GM21619 (cell line): ENCODE measurements around the gene KNOP1.
"Not testable (repeated sequence)": the region's sequence is repeated elsewhere in the genome, so short reads cannot be mapped to it uniquely, and the experiment has no call there.

Experiments
- ATAC-seq: cut with Tn5 transposase; IDR thresholded peaks from one replicate; pipeline ENCODE4 v1.9.1; 2021; ENCODE audit not compliant: unreplicated experiment

KNOP1 gene

GRCh38 chr16:19743816-19744159 is 25.8 kb upstream of the KNOP1 start:
- ATAC-seq = no peak

- ATAC-seq = no peak
Observed at GRCh38 chr16:19741354-19741753, 23.3 kb upstream of the KNOP1 start.

- no peak for ATAC-seq
Observed at GRCh38 chr16:19737306-19738038, 19.4 kb upstream of the KNOP1 start.

- no peak for ATAC-seq
Observed at GRCh38 chr16:19735074-19735867, 17.2 kb upstream of the KNOP1 start.

GRCh38 chr16:19733551-19733950 is 15.5 kb upstream of the KNOP1 start:
- no peak for ATAC-seq

- no peak for ATAC-seq
Observed at GRCh38 chr16:19728636-19728965, 10.6 kb upstream of the KNOP1 start.

- ATAC-seq = no peak
Observed at GRCh38 chr16:19722981-19723380, 5.0 kb upstream of the KNOP1 start.

GRCh38 chr16:19722269-19722952 is 4.4 kb upstream of the KNOP1 start:
- no peak for ATAC-seq

GRCh38 chr16:19718624-19718965 is 568 bp upstream of the KNOP1 start:
- ATAC-seq = no peak

DNA sequence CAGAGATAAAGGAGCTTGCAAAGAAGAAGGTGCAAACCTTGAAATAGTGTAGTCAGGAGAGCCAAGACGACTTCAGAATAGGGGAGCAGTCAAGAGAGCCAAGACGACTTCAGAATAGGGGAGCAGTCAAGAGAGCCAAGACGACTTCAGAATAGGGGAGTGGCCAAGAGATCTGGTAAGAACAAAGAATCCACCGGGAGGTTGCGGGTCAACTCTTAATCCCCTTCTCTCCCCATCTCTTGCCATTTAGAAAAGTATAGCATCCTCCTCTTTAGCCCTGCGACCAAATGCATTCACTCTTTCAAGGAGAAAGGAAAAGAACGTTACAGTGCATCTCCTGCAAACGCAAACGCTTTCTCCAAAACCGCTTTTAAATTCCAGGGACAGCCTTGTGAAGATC is 713 bp downstream of the KNOP1 start:
- no peak for ATAC-seq

DNA sequence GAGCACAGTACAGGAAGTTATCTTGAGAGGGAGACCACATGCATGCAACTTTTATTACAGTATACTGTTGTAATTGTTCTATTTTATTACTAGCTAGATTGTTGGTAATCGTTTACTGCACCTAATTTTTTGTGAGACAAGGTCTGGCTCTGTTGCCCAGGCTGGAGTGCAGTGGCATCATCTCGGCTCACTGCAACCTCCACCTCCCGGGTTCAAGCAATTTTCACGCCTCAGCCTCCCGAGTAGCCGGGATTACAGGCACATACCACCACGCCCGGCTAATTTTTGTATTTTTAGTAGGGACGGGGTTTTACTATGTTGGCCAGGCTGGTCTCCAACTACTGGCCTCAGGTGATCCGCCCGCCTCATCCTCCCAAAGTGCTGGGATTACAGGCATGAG is 1.3 kb downstream of the KNOP1 start:
- ATAC-seq = not testable (repeated sequence)

- ATAC-seq = no peak
Observed at GRCh38 chr16:19716183-19716582, 1.8 kb downstream of the KNOP1 start.

GRCh38 chr16:19715566-19715965 is 2.5 kb downstream of the KNOP1 start:
- ATAC-seq = no peak

- no peak for ATAC-seq
Observed at GRCh38 chr16:19713697-19714096, 4.3 kb downstream of the KNOP1 start.

GRCh38 chr16:19712418-19713058 is 5.5 kb downstream of the KNOP1 start:
- ATAC-seq = no peak

DNA sequence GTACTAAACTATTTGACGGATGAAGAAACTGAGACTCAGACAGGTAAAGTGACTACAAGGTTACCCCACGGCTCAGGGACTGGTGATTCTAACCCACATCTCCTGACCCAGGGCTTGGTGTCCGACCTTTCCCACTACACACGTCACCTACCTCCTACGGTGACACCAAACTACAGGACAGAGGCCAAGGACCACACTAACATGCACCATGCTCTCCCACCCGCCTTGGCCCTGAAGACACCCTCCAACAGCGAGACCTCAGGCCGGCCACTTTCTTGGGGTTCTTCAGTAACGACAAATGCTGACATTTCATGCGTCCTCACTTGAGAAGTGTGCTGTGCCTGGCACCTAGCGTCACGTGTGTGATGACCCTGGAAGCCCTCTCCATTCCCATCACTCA is 6.4 kb downstream of the KNOP1 start:
- ATAC-seq = no peak

GRCh38 chr16:19710991-19711545 is 7.0 kb downstream of the KNOP1 start:
- ATAC-seq = no peak

GRCh38 chr16:19710191-19710908 is 7.7 kb downstream of the KNOP1 start:
- ATAC-seq = no peak

DNA sequence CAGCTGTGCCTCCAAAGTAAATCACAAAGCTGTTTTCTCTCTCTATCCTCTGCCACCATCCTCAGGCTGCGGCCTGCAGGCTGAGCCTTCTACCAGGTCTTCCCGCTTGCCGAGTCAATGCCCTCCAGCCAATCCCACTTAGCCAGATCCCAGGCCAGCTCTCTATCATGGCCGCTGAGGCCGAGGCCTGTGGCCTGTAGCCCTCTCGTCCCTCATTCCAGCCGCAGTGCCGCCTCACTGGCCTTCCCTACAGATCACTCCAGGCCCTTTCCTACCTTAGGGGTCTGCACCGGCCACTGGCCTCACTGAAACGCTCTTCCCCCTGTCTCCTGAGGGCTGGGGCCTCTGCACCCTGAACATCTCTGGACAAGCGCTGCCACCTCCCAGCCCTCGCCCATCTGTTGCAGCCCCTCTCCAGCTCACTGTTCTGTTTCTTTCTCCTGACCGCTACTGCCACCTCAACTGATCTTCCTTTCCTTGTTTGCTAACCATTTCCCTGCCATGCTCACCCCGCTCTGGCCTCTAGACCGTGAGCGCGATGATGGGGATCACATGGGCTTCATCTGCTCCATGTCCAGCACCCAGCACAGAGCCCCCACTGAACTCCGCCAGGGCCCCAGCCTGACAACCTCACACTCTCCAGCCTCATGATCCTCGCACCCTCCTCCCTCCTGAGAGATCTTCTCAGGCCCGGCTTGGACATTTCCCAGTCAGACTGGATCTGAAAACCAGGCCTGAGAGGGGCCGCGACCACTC is 8.5 kb downstream of the KNOP1 start:
- no peak for ATAC-seq
